Stomach (tissue), 4 donors: ENCODE data around the gene ZC3H15.

Experiments used
- POLR2A ChIP-seq, 4 donors: fragments of 450-650 bp; IDR thresholded peaks; one replicate each; pipeline ENCODE4 v1.6.1; 2016; ENCODE audit warnings: antibody characterized with exemption in 4 of 4, control low read depth in 2 of 4, mild to moderate bottlenecking in 1 of 4, moderate library complexity in 1 of 4
- POLR2AphosphoS5 ChIP-seq, 3 donors: sonication (generic); formaldehyde crosslinking; IDR thresholded peaks; one replicate each; pipeline ENCODE4 v1.6.1; 2016; ENCODE audit warnings: antibody characterized with exemption in 3 of 3
- TF ChIP-seq, protein P1 (sequence below), 7 experiments: fragments of 450-650 bp in 4 of 7; fragments of 200-600 bp in 3 of 7; sonication (generic) in 3 of 7; IDR thresholded peaks; one replicate each; pipeline ENCODE4 v1.5.1; 2016 to 2019; ENCODE audit warnings: antibody characterized with exemption in 7 of 7, control low read depth in 2 of 7, mild to moderate bottlenecking in 1 of 7

DNA sequence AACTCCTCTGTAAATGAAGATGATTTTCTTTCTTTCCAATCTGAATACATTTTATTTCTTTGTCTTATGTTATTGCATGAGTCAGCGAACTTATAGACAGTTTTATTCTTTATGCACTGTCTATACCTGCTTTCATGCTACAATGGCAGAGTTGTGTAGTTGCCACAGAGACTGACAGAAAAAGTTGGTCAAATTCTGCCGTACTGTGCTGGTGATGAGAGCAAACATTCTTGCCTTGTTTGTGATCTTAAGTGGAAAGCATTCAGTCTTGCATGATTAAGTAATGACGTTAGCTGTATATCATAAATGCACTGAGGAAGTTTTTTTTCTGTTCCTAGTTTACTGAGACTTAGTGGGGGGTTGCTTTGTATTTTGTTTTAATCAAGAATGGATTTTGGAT lies 32.9 kb downstream of the ZC3H15 start:
- TF ChIP-seq, protein P1, sequence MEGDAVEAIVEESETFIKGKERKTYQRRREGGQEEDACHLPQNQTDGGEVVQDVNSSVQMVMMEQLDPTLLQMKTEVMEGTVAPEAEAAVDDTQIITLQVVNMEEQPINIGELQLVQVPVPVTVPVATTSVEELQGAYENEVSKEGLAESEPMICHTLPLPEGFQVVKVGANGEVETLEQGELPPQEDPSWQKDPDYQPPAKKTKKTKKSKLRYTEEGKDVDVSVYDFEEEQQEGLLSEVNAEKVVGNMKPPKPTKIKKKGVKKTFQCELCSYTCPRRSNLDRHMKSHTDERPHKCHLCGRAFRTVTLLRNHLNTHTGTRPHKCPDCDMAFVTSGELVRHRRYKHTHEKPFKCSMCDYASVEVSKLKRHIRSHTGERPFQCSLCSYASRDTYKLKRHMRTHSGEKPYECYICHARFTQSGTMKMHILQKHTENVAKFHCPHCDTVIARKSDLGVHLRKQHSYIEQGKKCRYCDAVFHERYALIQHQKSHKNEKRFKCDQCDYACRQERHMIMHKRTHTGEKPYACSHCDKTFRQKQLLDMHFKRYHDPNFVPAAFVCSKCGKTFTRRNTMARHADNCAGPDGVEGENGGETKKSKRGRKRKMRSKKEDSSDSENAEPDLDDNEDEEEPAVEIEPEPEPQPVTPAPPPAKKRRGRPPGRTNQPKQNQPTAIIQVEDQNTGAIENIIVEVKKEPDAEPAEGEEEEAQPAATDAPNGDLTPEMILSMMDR (IDR thresholded peaks at IDR 0.05): no peak
- TF ChIP-seq POLR2AphosphoS5 (IDR thresholded peaks at IDR 0.05): no peak
- TF ChIP-seq POLR2A (IDR thresholded peaks at IDR 0.05): no peak
